ENCODE data around the gene FUCA2.

DNA sequence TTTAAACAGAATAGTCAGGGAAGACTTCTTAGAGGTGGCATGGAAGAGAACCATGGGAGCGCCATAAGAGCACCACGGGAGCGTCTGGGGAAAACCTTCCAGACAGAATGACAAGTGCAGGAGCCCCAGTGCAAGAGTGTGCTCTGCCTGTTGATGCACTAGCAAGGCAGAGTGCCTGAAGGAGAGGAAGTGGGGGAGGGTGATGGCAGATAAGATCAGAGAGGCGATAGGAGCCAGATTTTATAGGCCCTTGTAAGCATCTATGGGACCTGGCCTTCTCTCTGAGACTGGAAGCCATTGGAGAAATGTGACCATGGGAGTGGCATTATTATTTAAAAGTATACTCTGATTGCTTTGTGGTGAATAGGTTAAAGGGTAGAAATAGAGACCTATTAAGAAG is 13.1 kb downstream of the FUCA2 start:
- TF ChIP-seq, protein P1, sequence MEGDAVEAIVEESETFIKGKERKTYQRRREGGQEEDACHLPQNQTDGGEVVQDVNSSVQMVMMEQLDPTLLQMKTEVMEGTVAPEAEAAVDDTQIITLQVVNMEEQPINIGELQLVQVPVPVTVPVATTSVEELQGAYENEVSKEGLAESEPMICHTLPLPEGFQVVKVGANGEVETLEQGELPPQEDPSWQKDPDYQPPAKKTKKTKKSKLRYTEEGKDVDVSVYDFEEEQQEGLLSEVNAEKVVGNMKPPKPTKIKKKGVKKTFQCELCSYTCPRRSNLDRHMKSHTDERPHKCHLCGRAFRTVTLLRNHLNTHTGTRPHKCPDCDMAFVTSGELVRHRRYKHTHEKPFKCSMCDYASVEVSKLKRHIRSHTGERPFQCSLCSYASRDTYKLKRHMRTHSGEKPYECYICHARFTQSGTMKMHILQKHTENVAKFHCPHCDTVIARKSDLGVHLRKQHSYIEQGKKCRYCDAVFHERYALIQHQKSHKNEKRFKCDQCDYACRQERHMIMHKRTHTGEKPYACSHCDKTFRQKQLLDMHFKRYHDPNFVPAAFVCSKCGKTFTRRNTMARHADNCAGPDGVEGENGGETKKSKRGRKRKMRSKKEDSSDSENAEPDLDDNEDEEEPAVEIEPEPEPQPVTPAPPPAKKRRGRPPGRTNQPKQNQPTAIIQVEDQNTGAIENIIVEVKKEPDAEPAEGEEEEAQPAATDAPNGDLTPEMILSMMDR (IDR thresholded peaks at IDR 0.05; ENCODE audit: borderline replicate concordance, extremely low read depth, low read length, poor library complexity, severe bottlenecking), result no peak
- no peak for TF ChIP-seq EZH2 (IDR thresholded peaks at IDR 0.05; ENCODE audit: borderline replicate concordance, low read depth, low read length, severe bottlenecking)
